Measurements from ENCODE around the gene CASQ2.
"Not testable (repeated sequence)": the region's sequence is repeated elsewhere in the genome, so short reads cannot be mapped to it uniquely, and the experiment has no call there.

The CASQ2 gene

GRCh38 chr1:115781343-115781742, 12.8 kb upstream of the CASQ2 start:
- peak; percentile 44 to 53 for DNase-seq (ENCODE audit: low read depth in 2 of 2)

- DNase-seq (ENCODE audit: low read depth in 2 of 2), result not testable (repeated sequence)
Observed at GRCh38 chr1:115780655-115781054, 12.1 kb upstream of the CASQ2 start.

GRCh38 chr1:115779075-115779474, 10.6 kb upstream of the CASQ2 start:
- not testable (repeated sequence) for DNase-seq (ENCODE audit: low read depth in 2 of 2)

GRCh38 chr1:115771847-115772457, 3.4 kb upstream of the CASQ2 start:
- DNase-seq (ENCODE audit: low read depth in 2 of 2), result peak; percentile 68 to 71

- DNase-seq (ENCODE audit: low read depth in 2 of 2), result no peak
Observed at GRCh38 chr1:115771094-115771846, 2.8 kb upstream of the CASQ2 start.

GRCh38 chr1:115767403-115767802, 1.1 kb downstream of the CASQ2 start:
- DNase-seq (ENCODE audit: low read depth in 2 of 2), result no peak

GRCh38 chr1:115765091-115765490, 3.4 kb downstream of the CASQ2 start:
- no peak for DNase-seq (ENCODE audit: low read depth in 2 of 2)

GRCh38 chr1:115764541-115764940, 4.0 kb downstream of the CASQ2 start:
- DNase-seq (ENCODE audit: low read depth in 2 of 2), result peak in 1 of 2 experiments; percentile 25

GRCh38 chr1:115762779-115763178, 5.7 kb downstream of the CASQ2 start:
- DNase-seq (ENCODE audit: low read depth in 2 of 2), result no peak

- DNase-seq (ENCODE audit: low read depth in 2 of 2), result no peak
Observed at GRCh38 chr1:115761601-115762302, 6.8 kb downstream of the CASQ2 start.

GRCh38 chr1:115757856-115758255, 10.7 kb downstream of the CASQ2 start:
- no peak for DNase-seq (ENCODE audit: low read depth in 2 of 2)

GRCh38 chr1:115757326-115757725, 11.2 kb downstream of the CASQ2 start:
- DNase-seq (ENCODE audit: low read depth in 2 of 2), result no peak

GRCh38 chr1:115755456-115756370, 12.8 kb downstream of the CASQ2 start:
- DNase-seq (ENCODE audit: low read depth in 2 of 2), result no peak

- no peak for DNase-seq (ENCODE audit: low read depth in 2 of 2)
Observed at GRCh38 chr1:115753830-115754229, 14.7 kb downstream of the CASQ2 start.

- no peak for DNase-seq (ENCODE audit: low read depth in 2 of 2)
Observed at GRCh38 chr1:115753361-115753760, 15.2 kb downstream of the CASQ2 start.

GRCh38 chr1:115748401-115749150, 19.9 kb downstream of the CASQ2 start:
- DNase-seq (ENCODE audit: low read depth in 2 of 2), result no peak

GRCh38 chr1:115746021-115746690, 22.4 kb downstream of the CASQ2 start:
- no peak for DNase-seq (ENCODE audit: low read depth in 2 of 2)

- no peak for DNase-seq (ENCODE audit: low read depth in 2 of 2)
Observed at GRCh38 chr1:115744646-115745275, 23.8 kb downstream of the CASQ2 start.

GRCh38 chr1:115740811-115741210, 27.7 kb downstream of the CASQ2 start:
- DNase-seq (ENCODE audit: low read depth in 2 of 2), result no peak

GRCh38 chr1:115732316-115732715, 36.2 kb downstream of the CASQ2 start:
- DNase-seq (ENCODE audit: low read depth in 2 of 2), result no peak

Data from fibroblast of skin of left quadriceps (primary cell).